Lung (tissue), 12 donors: ENCODE measurements around the gene THSD7B. TPM values are rescaled to one million over a fixed set of nuclear protein-coding genes. Genes with fewer than 3 reads are reported as not detected.

Source experiments
- ATAC-seq: fragments of 200-7000 bp; cut with Tn5 transposase; one replicate; pipeline ENCODE4 v1.9.1; 2020; ENCODE audit warnings: moderate number of reproducible peaks; ENCODE audit not compliant: insufficient read depth, low FRiP score
- DNase-seq, 3 donors: peaks; one replicate each; pipeline ENCODE4 v3.0.0-alpha.2; 2013 to 2017
- H3K27ac ChIP-seq, 2 donors: one replicate each; pipeline ENCODE4 v1.5.1; 2013; ENCODE audit warnings: mild to moderate bottlenecking in 2 of 2, moderate library complexity in 2 of 2, control low read depth in 1 of 2, inconsistent platforms in 1 of 2, low read depth in 1 of 2, low read length in 1 of 2
- H3K27me3 ChIP-seq, 3 donors: one replicate each; pipeline ENCODE4 v1.5.1; 2013; ENCODE audit warnings: low read length in 2 of 3; ENCODE audit not compliant: control insufficient read depth in 3 of 3, insufficient read depth in 3 of 3
- H3K36me3 ChIP-seq, 4 donors: one replicate each; pipeline ENCODE4 v1.5.1; 2013; ENCODE audit warnings: low read length in 4 of 4, mild to moderate bottlenecking in 1 of 4, moderate library complexity in 1 of 4; ENCODE audit not compliant: control insufficient read depth in 4 of 4, insufficient read depth in 4 of 4
- H3K4me1 ChIP-seq, 5 donors: one replicate each; pipeline ENCODE4 v1.5.1; 2013; ENCODE audit warnings: low read length in 5 of 5, mild to moderate bottlenecking in 2 of 5, moderate library complexity in 1 of 5; ENCODE audit not compliant: control insufficient read depth in 5 of 5, insufficient read depth in 5 of 5
- H3K4me3 ChIP-seq: one replicate; pipeline ENCODE4 v1.5.1; 2013; ENCODE audit warnings: mild to moderate bottlenecking, control low read depth, moderate library complexity
- H3K9ac ChIP-seq, 2 donors: one replicate each; pipeline ENCODE4 v1.5.1; 2013; ENCODE audit warnings: low read length in 2 of 2, control low read depth in 1 of 2; ENCODE audit not compliant: insufficient read depth in 1 of 2
- H3K9me3 ChIP-seq, 4 donors: one replicate each; pipeline ENCODE4 v1.5.1; 2013; ENCODE audit warnings: low read length in 3 of 4, mild to moderate bottlenecking in 1 of 4, moderate library complexity in 1 of 4; ENCODE audit not compliant: control insufficient read depth in 4 of 4, insufficient read depth in 3 of 4
- CTCF ChIP-seq: IDR thresholded peaks from 2 replicates; pipeline ENCODE4 v1.5.1; 2012; ENCODE audit warnings: mild to moderate bottlenecking; ENCODE audit errors: control extremely low read depth, extremely low read depth
- WGBS, 2 donors: extraction: QIAGEN DNeasy Blood & Tissue Kit; methylation state at CpG; one replicate each; pipeline ENCODE4 v1.1.7; 2013; 5-methylcytosine and 5-hydroxymethylcytosine counted together
- polyA plus RNA-seq, 2 donors: library from polyadenylated mRNA; stranded (reverse); fragments of 200-250 nt; gene quantifications; one replicate each; pipeline ENCODE4 v1.2.1, GENCODE V29; 2013
- total RNA-seq, 2 donors: library from RNA; depleted of rRNA in 1 of 2; stranded (reverse); fragments of >200 nt in 1 of 2; gene quantifications; one replicate each; pipeline ENCODE4 v1.2.1, GENCODE V29; 2014 to 2021
- donor health status: control.
- donor health status: control.
- donor health status: Bipolar disorder and iron deficiency.
- donor health status: healthy.
- donor health status: DM: yes; HTN: yes; CAD: no.

The THSD7B gene
- total and polyA plus RNA-seq, 4 donors = 0.03 to 8.2 (median 0.14) TPM

DNA sequence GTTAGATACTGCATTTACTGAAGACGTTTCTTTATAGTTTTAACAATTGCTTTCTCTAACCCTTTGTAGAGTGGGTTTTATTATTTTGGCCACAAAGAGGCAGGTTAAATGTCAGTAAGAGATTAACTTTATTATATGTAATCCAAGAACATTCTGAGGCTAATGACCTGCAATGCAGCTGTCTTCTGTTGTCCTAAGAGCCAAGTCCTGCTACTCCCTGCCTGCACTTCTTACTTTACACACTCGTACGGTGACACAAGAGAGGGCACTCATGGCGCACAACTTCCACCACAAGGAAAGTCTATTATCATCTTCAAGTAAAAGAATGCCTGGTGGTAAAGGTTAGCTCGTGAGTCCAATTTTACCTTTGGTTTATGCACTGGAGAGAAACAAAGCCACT lies 727.9 kb downstream of the THSD7B start:
- Histone ChIP-seq H3K27me3 (no peaks in the 10 kb centered on the region), H3K27ac (no peak overlapping the region), H3K9me3 (no peaks in the 10 kb centered on the region), H3K9ac (no peak overlapping the region), H3K4me3 (no peak overlapping the region), H3K4me1 (no peaks in the 10 kb centered on the region), H3K36me3 (no peaks in the 10 kb centered on the region)
- DNase-seq (no peak), ATAC-seq (no peak)
- no peak for TF ChIP-seq CTCF
- WGBS, 2 donors = 73 to 76% methylated on average over 5 of the region's 5 CpGs

- 87 to 91% methylated on average over 3 of the region's 3 CpGs for WGBS, 2 donors
- Histone ChIP-seq H3K27me3 (no peaks in the 10 kb centered on the region), H3K4me3 (no peak overlapping the region), H3K36me3 (no peaks in the 10 kb centered on the region), H3K9me3 (no peaks in the 10 kb centered on the region), H3K27ac (no peak overlapping the region), H3K9ac (no peak overlapping the region), H3K4me1 (no peaks in the 10 kb centered on the region)
- ATAC-seq (no peak), DNase-seq (no peak)
- TF ChIP-seq CTCF = no peak
Measured at GRCh38 chr2:137500599-137500998, 735.3 kb downstream of the THSD7B start.

DNA sequence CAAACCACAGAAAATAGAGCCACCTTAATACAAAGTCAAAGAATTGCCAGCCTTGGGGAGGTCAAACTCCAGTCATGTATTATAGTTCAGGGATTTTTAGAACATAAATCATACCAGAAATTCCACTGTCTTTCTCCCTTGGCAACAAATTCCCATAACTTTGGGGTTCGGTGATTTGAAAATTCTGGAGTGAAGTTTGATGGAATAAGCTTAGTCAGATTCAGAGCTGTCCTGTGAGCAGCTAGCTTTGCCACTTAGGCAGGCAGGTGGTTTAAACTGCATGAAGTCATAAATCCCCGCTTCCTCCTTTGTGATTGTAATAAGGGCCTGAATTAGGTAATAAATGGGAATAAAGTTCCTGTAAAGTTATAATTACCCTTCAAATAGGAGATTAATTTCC lies 741.9 kb downstream of the THSD7B start:
- 68 to 70% methylated on average over 2 of the region's 2 CpGs for WGBS, 2 donors
- ATAC-seq (no peak), DNase-seq (peak in 1 of 3 donors; percentile 4)
- H3K36me3 ChIP-seq = no peaks in the 10 kb centered on the region
- peaks cover 0 to 3% (median 0%) of the 10 kb centered on the region in 5 donors for H3K4me1 ChIP-seq
- no peaks in the 10 kb centered on the region for H3K27me3 ChIP-seq
- H3K9ac ChIP-seq = no peak overlapping the region
- H3K9me3 ChIP-seq = no peaks in the 10 kb centered on the region
- no peak overlapping the region for H3K4me3 ChIP-seq
- TF ChIP-seq CTCF = no peak
- no peak overlapping the region for H3K27ac ChIP-seq

DNA sequence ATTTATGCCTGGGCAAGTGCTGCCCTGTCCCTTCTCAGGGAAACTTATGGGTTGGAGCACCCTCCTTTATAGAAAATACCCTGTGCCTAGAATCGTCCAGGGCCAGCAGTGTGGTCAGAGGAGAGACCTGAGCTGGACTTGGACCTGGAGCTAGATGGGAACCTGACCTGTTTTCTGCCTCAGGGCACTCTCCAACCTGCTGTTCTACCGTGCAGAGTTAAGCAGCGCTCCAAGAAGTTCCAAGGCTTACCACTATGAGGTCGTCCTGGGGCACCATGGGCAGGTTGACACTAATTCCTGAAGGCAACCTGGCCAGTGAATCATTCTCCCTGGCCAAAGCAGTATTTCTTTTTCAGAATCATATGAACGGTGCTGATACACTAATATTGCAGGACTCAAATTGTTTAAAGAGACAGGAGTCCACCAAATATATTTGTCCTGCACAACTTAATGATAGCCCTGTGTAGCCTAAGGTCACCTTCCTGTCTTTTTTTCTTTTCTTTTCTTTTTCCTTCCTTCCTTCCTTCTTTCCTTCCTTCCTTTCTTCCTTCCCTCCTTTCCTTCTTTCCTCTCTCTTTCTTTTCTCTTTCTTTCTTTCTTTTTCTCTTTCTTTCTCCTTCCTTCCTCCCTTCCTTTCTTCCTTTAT lies 743.5 kb downstream of the THSD7B start:
- WGBS, 2 donors = 38 to 52% methylated on average over 5 of the region's 5 CpGs

More for the DNA sequence above, 743.5 kb downstream of the THSD7B start:
- Histone ChIP-seq H3K27ac (no peak overlapping the region), H3K9me3 (no peaks in the 10 kb centered on the region), H3K4me1 (peaks cover 0 to 3% (median 0%) of the 10 kb centered on the region in 5 donors), H3K9ac (no peak overlapping the region), H3K4me3 (no peak overlapping the region), H3K36me3 (no peaks in the 10 kb centered on the region), H3K27me3 (no peaks in the 10 kb centered on the region)
- DNase-seq (no peak), ATAC-seq (peak; percentile 73)
- TF ChIP-seq CTCF = no peak
